ENCODE results near the gene MAP3K4.
"Not testable (repeated sequence)": the region's sequence is repeated elsewhere in the genome, so short reads cannot be mapped to it uniquely, and the experiment has no call there.

Gene MAP3K4

GRCh38 chr6:161082215-161082614 lies 90.6 kb downstream of the MAP3K4 start:
- DNase-seq (ENCODE audit: low spot score): no peak

- no peak for DNase-seq (ENCODE audit: low spot score)
Measured at GRCh38 chr6:161085246-161085645, 93.7 kb downstream of the MAP3K4 start.

DNA sequence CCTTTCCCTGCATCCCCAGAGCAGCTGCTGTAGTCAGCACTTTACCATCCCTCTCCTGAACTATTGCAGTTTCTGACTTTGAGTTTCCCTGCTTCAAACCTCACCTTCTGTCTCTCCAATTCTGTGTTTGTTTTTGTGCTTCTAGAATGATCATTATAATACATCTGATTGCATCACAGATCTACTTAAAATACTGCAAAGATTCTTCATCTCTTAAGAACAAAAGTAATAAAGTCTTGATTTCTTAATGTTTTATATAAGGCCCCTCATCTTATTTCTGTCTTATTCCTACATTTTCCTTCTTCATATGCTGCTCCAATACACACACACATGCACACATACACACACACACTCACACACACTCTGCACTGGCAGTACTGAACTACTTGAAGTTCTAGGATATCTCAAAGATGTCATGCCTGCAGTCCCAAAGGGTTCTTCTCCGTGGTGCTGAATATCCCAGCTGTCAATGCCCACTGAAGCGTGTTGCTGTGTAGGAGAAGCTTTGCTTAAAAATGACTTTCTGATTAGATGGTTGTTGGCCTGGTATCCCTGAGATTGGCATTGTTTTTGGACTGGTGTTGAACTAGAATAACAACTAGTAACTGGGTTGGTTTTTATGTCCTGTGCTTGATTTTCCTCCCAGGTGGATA lies 97.2 kb downstream of the MAP3K4 start:
- DNase-seq (ENCODE audit: low spot score): no peak

GRCh38 chr6:161091151-161091550 lies 99.6 kb downstream of the MAP3K4 start:
- no peak for DNase-seq (ENCODE audit: low spot score)

DNA sequence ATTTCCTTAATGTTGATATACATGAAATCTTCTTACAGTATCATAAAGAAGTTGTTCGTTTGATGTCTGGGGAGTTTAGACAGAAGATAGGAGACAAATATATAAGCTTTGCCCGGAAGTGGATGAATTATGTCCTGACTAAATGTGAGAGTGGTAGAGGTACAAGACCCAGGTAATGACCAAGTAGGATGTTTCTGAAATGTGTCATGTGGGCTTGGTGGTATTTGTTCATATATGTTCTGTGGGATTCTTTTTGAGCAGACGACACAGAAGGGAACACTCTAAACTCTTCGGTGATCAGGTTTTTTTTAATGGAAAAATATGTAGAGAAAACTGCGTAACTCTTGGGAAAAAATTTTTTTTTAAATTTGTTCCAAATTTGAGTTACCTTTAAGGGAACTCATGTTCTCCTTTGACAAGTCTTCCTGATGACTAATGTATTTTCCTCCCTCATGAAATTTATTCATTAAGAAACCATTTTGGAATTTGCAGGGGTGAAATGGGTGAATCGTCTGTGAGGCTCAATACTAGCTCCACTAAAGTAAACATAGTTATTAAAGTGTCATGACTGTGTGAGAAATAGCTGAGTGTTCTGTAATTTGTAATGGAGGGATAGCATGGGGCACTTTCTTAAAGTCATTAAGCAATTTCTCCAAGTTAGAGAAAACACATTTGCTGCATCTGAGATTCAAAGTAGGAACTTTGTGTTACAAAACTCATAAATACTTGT lies 100.6 kb downstream of the MAP3K4 start:
- DNase-seq (ENCODE audit: low spot score): no peak

DNA sequence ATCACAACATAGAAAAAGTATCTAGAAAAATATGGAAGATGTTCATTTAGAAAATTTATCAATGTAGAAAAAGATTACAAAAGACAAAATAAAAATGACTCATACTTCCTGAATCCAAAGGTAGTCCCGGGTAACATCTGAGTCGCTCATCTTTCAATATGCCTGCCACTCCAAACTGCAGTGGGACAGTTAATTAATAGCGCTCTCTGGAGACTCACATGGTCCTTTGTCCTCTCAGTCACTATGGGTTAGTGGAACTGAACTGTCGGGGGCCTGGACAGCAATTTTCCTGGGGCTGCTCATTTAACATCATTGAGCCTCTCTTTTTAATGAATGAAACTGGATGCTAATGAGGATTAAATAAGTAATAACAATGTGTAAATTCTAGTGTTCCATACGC lies 103.4 kb downstream of the MAP3K4 start:
- no peak for DNase-seq (ENCODE audit: low spot score)

DNA sequence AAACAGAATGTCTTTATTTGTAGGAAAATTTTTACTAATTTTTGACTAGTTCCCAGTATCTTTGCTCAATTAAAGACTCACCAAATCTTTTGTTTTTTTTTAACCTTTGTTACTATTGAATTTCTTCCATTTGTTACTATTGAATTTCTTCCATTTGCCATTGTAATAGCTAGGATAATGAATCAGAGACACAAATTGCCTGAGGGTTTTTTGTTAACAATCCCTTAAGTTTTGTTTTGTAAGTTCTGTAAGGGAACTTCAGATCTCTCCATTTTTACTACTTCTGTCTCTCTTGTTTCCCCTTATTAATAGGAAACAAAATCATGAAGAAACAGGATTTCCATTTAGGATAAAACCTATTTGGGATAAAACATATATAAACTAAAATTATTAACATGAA lies 104.3 kb downstream of the MAP3K4 start:
- no peak for DNase-seq (ENCODE audit: low spot score)

- DNase-seq (ENCODE audit: low spot score): no peak
Measured at GRCh38 chr6:161100072-161100471, 108.5 kb downstream of the MAP3K4 start.

DNA sequence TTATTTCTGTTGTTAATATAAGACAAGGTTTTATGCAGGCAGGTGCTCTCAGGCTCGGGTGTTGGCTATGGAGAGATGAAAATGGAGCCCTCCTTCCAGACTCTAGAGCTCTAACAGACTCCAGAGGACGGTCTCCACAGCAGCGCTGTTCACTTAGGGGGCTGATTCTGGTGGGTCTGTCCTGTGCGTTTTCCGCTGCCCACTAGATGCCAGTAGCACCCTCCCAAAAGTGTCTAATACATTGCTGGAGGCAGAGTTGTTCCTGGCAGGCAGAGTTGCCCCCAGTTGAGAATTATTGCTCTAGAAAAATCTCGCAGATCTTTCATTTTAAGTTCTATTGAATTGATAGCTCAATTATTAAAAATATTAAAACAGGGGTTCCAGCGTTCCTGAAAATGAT lies 109.9 kb downstream of the MAP3K4 start:
- no peak for DNase-seq (ENCODE audit: low spot score)

DNA sequence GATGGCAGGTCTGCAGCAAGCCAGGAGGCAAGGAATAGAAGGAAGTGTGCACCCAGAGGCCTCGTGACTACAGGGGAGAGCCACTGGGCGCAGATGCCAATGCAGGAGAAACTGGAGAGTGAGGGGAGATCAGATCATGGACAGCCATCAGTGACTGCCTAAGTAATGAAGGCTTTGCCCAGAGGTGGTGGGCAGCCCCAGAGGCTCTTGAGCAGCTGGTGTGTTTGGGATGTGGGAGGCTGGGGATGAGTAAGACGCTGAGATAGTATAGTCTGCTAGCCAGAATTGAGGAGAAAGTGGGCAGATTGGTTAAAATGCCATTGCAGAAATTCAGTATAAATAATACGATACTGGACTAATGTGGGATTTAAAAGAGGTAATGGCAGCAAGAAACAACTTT lies 111.9 kb downstream of the MAP3K4 start:
- no peak for DNase-seq (ENCODE audit: low spot score)

DNA sequence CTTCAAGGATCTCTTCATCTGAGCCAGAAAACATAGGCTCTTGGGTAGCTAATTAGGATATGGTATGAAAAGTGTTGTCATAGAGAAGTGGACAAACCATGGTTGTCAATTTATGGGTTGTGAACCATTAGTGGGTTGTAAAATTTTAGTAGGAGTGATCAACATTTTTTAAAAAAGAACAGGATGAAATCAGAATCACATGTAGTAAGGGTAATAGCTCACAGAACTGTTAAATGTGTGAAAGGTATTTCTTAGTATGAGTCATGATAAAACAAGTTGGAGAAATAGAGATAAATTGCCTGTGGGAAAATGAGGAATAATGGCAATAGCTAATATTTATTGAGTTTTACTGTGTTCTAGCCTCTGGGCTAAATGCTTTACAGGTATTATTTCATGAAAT lies 113.4 kb downstream of the MAP3K4 start:
- DNase-seq (ENCODE audit: low spot score): no peak

- DNase-seq (ENCODE audit: low spot score): no peak
Measured at GRCh38 chr6:161105408-161105807, 113.8 kb downstream of the MAP3K4 start.

GRCh38 chr6:161107779-161108730 lies 116.5 kb downstream of the MAP3K4 start:
- no peak for DNase-seq (ENCODE audit: low spot score)

GRCh38 chr6:161108916-161109315 lies 117.3 kb downstream of the MAP3K4 start:
- DNase-seq (ENCODE audit: low spot score): no peak

DNA sequence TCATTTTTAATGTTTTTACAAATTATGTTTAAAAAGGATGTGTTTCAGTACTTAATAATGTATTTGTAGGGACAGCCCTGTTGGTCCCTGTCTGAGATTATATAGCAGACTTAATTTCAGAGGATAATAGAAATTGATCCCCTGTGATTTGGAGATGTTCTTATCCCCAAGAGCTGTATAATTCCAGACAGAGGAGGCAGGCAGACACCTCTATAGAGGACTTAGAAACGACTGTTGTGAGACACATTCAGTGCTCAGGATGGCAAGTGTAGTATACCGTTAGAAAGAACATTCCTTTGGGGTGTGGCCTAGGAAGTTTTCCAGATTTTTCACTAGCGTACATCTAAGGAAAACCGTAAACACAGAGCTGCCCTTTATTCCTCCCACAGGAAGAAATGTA lies 117.8 kb downstream of the MAP3K4 start:
- DNase-seq (ENCODE audit: low spot score): no peak

DNA sequence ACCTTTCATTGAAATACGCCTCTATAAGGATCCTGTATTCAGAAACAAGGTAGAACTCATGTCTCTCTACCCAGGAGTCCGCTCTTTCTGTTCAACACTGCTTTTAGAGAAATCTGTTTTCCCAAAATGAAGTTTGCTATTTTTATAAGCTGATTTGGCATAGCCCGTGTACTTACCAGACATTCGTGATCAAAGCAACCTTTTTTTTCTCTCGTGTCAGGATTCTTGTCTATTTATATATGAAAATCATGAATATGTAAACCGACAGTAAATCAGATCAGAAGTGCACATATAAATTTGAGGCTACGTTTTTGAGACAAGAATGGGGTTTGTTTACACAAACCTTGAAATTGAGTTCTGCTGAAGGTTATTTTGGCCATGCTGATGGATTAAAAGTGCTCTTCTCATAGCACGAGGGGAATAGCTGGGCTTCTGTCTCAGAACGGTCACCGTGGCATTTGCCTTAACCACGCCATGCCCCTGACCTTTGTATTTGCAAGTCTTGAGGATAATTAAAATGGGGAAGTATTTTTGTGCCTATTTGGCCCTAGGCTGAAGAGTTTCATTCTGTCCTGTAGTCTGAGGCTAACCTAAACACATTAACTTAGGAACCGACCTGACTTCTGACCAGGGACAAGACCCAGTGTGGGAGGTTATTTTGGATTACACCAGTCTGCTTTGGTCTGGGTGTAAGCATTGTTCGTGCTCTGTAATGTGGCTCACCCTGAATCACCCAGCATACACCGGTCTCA lies 118.6 kb downstream of the MAP3K4 start:
- DNase-seq (ENCODE audit: low spot score): no peak

GRCh38 chr6:161111261-161111660 lies 119.7 kb downstream of the MAP3K4 start:
- peak; percentile 29 for DNase-seq (ENCODE audit: low spot score)

DNA sequence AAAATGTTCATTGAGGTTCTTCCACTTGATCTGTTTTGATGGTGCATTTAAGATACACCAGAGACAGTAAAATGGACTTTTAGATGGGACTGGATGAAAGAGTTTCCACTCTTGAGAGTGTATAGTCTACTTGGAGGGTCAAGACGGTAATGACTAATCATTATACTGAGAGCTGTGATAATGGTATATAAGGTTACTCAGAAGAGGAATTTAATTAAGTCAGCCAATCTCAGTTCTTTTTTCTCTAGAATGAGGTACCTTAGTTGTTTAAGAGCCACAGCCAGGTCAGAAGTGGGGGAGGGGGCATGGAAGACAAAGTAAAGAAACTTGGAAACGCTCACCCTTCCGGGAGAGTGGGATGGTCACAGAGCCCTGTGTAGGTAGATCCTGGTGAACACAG lies 123.9 kb downstream of the MAP3K4 start:
- DNase-seq (ENCODE audit: low spot score): no peak

DNA sequence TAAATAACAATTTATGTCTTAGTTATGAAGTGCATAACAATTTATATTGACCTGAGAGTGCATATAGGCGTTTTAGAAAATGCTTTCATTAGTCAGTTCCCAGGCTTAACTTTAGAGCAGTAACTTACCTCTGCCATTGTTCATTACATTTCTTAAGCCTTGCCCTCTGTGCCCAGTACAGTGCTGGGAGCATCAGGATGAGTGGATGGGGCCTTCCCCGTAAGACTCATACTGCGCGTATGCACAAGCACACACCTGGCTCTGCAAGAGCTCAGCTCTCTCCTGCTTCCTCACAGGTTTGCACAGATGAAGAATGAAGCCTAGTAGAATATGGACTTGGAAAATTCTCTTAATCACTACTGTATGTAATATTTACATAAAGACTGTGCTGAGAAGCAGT lies 125.0 kb downstream of the MAP3K4 start:
- no peak for DNase-seq (ENCODE audit: low spot score)

- no peak for DNase-seq (ENCODE audit: low spot score)
Measured at GRCh38 chr6:161117308-161117707, 125.7 kb downstream of the MAP3K4 start.

DNA sequence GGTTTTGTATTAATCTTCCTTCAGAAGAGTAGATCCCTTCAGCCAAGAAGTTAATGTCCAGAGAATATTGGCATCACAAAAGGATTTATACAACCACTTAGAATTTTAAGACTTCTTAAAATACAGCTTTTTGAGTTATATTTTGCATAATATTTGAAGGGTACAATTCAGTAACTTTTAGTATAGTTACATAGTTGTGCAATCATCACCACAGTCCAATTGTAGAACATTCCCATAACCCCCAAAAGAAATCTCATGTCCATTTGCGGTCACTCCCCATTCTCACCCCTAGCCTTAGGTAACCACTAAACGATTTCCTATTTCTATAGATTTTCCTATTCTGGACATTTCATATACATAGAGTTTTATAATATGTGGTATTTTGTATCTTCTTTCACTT lies 126.4 kb downstream of the MAP3K4 start:
- no peak for DNase-seq (ENCODE audit: low spot score)

- not testable (repeated sequence) for DNase-seq (ENCODE audit: low spot score)
Measured at GRCh38 chr6:161123319-161123718, 131.8 kb downstream of the MAP3K4 start.
